Thoracic aorta (tissue), 2 donors: Measurements from ENCODE around the gene SHISA8. TPM values are rescaled to one million over a fixed set of nuclear protein-coding genes. Genes with fewer than 3 reads are reported as not detected.

Source experiments
- ATAC-seq: fragments of 150-250 bp; one replicate; pipeline ENCODE4 v1.8.0; 2017; ENCODE audit warnings: low read depth; ENCODE audit not compliant: insufficient number of reproducible peaks, low FRiP score
- DNase-seq: peaks from one replicate; pipeline ENCODE4 v3.0.0-alpha.2; 2020; ENCODE audit warnings: low spot score
- H3K27ac ChIP-seq, 2 donors: fragments of 200-600 bp; sonication (generic); 1 replicate in 1 of 2; 2 replicates in 1 of 2; pipeline ENCODE4 v1.5.1; 2016; ENCODE audit warnings: mild to moderate bottlenecking in 2 of 2, moderate library complexity in 2 of 2
- H3K27me3 ChIP-seq: fragments of 200-600 bp; sonication (generic); replicated peaks from 2 replicates; pipeline ENCODE4 v1.6.0; 2016; ENCODE audit warnings: mild to moderate bottlenecking; ENCODE audit not compliant: insufficient read depth
- H3K36me3 ChIP-seq: fragments of 200-600 bp; sonication (generic); one replicate; pipeline ENCODE4 v1.5.1; 2016
- H3K4me1 ChIP-seq, 2 donors: fragments of 200-600 bp; sonication (generic); 1 replicate in 1 of 2; 2 replicates in 1 of 2; pipeline versions ENCODE4 v1.5.1 to v1.6.0; 2016; ENCODE audit warnings: low read depth in 2 of 2, mild to moderate bottlenecking in 1 of 2; ENCODE audit not compliant: control insufficient read depth in 1 of 2
- H3K4me3 ChIP-seq: fragments of 200-600 bp; sonication (generic); 2 replicates; pipeline ENCODE4 v1.5.1; 2016; ENCODE audit warnings: mild to moderate bottlenecking
- H3K9me3 ChIP-seq: fragments of 200-600 bp; sonication (generic); 2 replicates; pipeline ENCODE4 v1.5.1; 2016
- total RNA-seq, 2 donors: library from RNA; depleted of rRNA; stranded (reverse); fragments of >200 nt; gene quantifications; one replicate each; pipeline versions ENCODE4 v1.1.0 to v1.2.3, GENCODE V29; 2016
- TF ChIP-seq, protein P1 (sequence below): fragments of 200-600 bp; sonication (generic); IDR thresholded peaks from one replicate; pipeline ENCODE4 v1.5.1; 2019; ENCODE audit warnings: antibody characterized with exemption

Gene SHISA8
- total RNA-seq, 2 donors from 2014 or later = not detected

- no peaks in the 10 kb centered on the region for H3K27me3 ChIP-seq
- DNase-seq = no peak
- H3K27ac ChIP-seq = no peak overlapping the region
Observed at GRCh38 chr22:41932353-41932752, 17.5 kb upstream of the SHISA8 start.

GRCh38 chr22:41931701-41932269 lies 16.9 kb upstream of the SHISA8 start:
- H3K36me3 ChIP-seq = no peaks in the 10 kb centered on the region
- H3K9me3 ChIP-seq = no peaks in the 10 kb centered on the region
- TF ChIP-seq, protein P1, sequence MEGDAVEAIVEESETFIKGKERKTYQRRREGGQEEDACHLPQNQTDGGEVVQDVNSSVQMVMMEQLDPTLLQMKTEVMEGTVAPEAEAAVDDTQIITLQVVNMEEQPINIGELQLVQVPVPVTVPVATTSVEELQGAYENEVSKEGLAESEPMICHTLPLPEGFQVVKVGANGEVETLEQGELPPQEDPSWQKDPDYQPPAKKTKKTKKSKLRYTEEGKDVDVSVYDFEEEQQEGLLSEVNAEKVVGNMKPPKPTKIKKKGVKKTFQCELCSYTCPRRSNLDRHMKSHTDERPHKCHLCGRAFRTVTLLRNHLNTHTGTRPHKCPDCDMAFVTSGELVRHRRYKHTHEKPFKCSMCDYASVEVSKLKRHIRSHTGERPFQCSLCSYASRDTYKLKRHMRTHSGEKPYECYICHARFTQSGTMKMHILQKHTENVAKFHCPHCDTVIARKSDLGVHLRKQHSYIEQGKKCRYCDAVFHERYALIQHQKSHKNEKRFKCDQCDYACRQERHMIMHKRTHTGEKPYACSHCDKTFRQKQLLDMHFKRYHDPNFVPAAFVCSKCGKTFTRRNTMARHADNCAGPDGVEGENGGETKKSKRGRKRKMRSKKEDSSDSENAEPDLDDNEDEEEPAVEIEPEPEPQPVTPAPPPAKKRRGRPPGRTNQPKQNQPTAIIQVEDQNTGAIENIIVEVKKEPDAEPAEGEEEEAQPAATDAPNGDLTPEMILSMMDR = no peak
- DNase-seq (no peak), ATAC-seq (no peak)
- H3K27me3 ChIP-seq = no peaks in the 10 kb centered on the region
- no peak overlapping the region for H3K27ac ChIP-seq
- H3K4me3 ChIP-seq = no peak overlapping the region
- no peaks in the 10 kb centered on the region for H3K4me1 ChIP-seq

More at GRCh38 chr22:41932353-41932752, 17.5 kb upstream of the SHISA8 start:
- TF ChIP-seq, protein P1 = no peak
- H3K4me1 ChIP-seq = no peaks in the 10 kb centered on the region
- H3K4me3 ChIP-seq = no peak overlapping the region
- no peaks in the 10 kb centered on the region for H3K9me3 ChIP-seq
- H3K36me3 ChIP-seq = no peaks in the 10 kb centered on the region
- ATAC-seq = no peak

DNA sequence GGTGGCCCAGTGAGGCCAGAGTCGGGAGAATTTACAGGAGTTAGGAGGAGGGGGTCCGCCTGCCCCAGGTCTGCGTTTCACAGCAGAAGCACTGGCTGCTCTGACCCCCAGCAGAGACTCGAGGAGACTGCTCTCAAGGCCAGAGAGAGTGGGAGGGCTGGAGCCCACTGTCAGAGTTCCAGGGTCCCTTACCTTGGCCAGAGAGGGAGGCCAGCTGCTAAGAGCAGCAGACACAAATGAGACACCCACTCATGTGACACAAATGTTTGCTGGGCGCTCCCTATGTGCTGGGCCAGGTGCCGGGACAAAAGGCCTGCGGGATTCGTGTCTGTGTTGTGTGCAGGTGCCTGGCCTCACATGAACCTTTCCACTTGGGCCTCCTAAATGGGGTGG lies 14.5 kb upstream of the SHISA8 start:
- Histone ChIP-seq H3K27me3 (no peaks in the 10 kb centered on the region), H3K9me3 (no peaks in the 10 kb centered on the region), H3K4me1 (no peaks in the 10 kb centered on the region), H3K4me3 (no peak overlapping the region), H3K36me3 (no peaks in the 10 kb centered on the region), H3K27ac (no peak overlapping the region)
- ATAC-seq (no peak), DNase-seq (no peak)
- TF ChIP-seq, protein P1 = no peak

DNA sequence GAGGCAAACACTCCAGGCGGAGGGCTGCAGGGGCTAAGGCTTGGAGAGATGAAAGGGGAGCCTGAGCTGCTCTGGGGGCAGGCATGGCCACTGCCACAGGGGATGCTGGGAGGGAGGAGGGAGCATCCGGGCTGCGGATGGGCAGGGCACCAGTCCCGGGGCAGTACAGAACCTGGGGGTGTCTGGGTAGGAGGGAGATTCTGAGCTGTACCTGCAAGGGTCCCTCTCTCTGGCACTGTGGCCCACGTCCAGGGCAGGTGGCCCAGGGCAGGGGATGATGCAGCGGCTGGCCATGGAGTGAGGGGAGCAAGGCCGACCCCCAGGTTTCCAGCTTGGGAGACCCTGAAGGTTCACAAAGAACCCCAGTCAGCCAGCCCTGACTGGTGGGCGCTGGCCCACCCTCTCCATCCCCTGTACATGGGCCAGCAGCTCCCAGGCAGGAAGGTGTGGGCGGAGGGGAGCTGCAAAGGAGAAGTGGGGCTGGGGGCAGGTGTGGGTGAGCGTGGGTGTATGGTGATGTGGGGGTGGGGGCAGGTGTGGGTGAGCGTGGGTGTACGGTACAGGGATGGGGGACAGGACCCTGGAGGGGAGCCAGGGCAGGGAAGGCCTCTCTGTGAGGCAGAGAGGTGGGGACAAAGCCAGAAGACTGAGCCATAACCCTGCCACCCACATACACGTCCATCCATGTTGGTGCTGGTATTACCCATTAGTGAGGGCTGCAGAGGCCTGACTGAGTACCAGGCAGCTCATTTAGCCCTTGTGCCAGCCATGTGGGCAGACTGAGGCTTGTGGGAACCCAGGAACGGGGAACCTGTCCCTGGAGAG lies 13.9 kb upstream of the SHISA8 start:
- Histone ChIP-seq H3K9me3 (no peaks in the 10 kb centered on the region), H3K27me3 (no peaks in the 10 kb centered on the region), H3K4me1 (no peaks in the 10 kb centered on the region), H3K4me3 (no peak overlapping the region), H3K36me3 (no peaks in the 10 kb centered on the region), H3K27ac (no peak overlapping the region)
- TF ChIP-seq, protein P1 = no peak
- no peak for DNase-seq
- no peak for ATAC-seq

DNA sequence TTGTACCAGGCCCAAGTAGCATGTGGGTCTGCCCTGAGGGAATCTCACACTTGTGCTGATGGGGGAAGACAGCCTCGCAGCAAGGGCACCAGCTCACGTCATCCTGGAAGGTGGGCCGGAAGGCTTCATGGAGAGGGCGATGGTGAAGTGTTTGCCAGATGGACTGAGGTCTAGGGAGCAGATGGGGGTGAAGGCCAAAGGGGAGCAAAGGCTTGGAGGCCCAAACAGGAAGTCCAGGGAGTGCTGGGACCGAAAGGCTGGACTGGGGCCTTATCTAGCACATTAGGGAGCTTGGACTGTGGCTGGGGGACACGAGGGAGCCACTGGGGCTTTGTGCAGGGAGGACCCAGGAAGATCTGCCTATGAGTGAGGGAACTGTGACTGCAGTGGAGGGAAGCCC lies 12.9 kb upstream of the SHISA8 start:
- ATAC-seq = no peak
- no peaks in the 10 kb centered on the region for H3K9me3 ChIP-seq
- no peak overlapping the region for H3K27ac ChIP-seq
- H3K27me3 ChIP-seq = no peaks in the 10 kb centered on the region
- H3K4me3 ChIP-seq = no peak overlapping the region
- H3K36me3 ChIP-seq = no peaks in the 10 kb centered on the region
- TF ChIP-seq, protein P1 = no peak
- no peaks in the 10 kb centered on the region for H3K4me1 ChIP-seq
- DNase-seq = no peak
